Measurements from ENCODE around the gene MAPRE3.

Gene MAPRE3

DNA sequence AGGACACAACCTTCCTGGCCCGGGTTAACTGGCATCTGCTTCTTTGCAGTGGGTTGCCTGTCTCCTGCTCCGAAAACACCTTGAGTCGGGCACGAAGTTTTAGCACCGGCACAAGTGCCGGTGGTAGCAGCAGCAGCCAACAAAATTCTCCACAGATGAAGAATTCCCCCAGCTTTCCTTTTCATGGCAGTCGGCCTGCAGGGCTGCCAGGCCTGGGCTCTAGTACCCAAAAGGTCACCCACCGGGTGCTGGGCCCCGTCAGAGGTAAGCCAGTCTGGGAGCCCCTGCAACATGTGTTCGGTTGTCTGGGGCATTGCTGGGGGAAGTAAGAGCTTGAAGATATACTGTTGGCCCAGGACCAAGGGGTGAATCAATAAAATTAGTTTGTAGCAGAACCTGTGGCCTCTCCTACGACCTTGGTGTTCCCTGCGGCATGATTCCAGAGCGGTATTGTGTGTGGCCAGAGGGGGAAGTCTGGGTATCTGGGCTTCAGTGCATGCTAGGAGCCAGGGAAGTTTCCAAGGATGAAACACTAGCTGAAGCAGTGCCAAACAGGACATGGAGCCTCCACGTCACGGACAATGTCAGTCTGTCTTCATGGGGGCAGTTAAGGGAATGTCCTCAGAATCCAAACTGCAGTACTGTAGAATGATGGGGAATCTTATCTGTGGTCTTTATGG, 88.8 kb downstream of the MAPRE3 start:
- ChIA-PET CTCF (interaction anchor here (1.7 kb wide), 1 partner anchor 22 kb away, joined by 5 read pairs; no protein-coding TSS in a partner anchor), POLR2A (interaction anchor here (0.8 to 2.2 kb wide), 5 partner anchors 8 to 33 kb away, joined by 3 to 17 read pairs (median 6); partner anchors contain the start of genes AGBL5 and OST4)
- DNase-seq (ENCODE audit: extremely low spot score): no peak
- TF ChIP-seq ZNF384 (IDR thresholded peaks at IDR 0.05) (no peak), BHLHE40 (IDR thresholded peaks at IDR 0.05; ENCODE audit: borderline replicate concordance) (no peak), ELF4 (IDR thresholded peaks at IDR 0.05) (no peak)

DNA sequence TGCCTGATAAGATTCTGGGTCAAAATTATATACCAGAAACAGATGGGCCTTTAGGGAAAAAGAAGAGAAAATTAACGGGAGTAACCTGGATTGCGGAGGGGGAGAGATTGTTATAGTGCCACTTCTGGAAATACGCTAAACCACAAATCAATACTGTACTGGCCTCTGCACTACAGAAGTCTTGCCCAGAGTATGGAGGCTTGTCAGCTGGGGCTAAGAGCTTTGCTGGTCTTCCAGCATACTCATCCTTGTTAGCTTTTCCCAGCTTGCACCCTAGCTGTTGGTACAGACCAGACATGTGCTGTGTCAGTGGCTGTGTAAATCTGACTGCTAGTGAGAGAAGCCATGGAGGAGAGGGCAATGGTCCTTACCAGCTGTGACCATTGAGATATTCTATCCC, 89.9 kb downstream of the MAPRE3 start:
- no peak for DNase-seq (ENCODE audit: extremely low spot score)
- TF ChIP-seq, protein P1, sequence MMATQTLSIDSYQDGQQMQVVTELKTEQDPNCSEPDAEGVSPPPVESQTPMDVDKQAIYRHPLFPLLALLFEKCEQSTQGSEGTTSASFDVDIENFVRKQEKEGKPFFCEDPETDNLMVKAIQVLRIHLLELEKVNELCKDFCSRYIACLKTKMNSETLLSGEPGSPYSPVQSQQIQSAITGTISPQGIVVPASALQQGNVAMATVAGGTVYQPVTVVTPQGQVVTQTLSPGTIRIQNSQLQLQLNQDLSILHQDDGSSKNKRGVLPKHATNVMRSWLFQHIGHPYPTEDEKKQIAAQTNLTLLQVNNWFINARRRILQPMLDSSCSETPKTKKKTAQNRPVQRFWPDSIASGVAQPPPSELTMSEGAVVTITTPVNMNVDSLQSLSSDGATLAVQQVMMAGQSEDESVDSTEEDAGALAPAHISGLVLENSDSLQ (IDR thresholded peaks at IDR 0.05): no peak
- TF ChIP-seq L3MBTL2 (conservative IDR thresholded peaks at IDR 0.05) (no peak), ELF4 (IDR thresholded peaks at IDR 0.05) (no peak), ARNT (IDR thresholded peaks at IDR 0.05) (no peak), HDGF (IDR thresholded peaks at IDR 0.05; ENCODE audit: borderline replicate concordance) (no peak), TARDBP (IDR thresholded peaks at IDR 0.05) (no peak), LEF1 (IDR thresholded peaks at IDR 0.05; ENCODE audit: borderline replicate concordance) (no peak)
- CTCF ChIA-PET: no interaction called here
- POLR2A ChIA-PET: interaction anchor here (2.1 to 2.2 kb wide), 2 partner anchors 9 to 11 kb away, joined by 11 to 17 read pairs; partner anchors contain the start of genes AGBL5 and OST4

DNA sequence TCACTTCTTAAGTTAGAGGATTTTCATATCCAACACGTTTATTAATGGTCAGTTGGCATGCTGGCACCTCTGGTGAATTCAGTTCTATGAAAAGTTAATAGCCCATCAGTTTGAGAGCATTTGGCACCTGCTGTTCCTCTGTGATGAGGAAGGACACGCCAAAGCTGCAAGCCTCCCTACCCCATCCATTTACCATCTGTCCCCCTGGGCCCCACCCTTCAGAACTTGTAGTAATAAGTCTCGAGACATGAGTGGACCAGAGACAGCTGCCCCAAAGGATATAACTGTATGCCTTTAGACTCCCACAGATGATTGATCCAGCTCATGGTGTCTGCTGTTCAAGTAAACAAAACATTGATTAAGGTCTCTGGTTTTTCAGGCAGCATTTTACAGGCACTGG, 94.7 kb downstream of the MAPRE3 start:
- POLR2A ChIA-PET: interaction anchor here (1.1 to 7.3 kb wide), 2 partner anchors 13 to 16 kb away, joined by 3 to 47 read pairs; partner anchors contain the start of gene AGBL5
- CTCF ChIA-PET: interaction anchor here (1.4 kb wide), 1 partner anchor 22 kb away, joined by 5 read pairs; the partner anchor contains the start of gene KHK
- no peak for DNase-seq (ENCODE audit: extremely low spot score)
- no peak for TF ChIP-seq FOXA1 (IDR thresholded peaks at IDR 0.05)
- TF ChIP-seq CTBP1 (IDR thresholded peaks at IDR 0.05; ENCODE audit: borderline replicate concordance): no peak
- TF ChIP-seq ARNT (IDR thresholded peaks at IDR 0.05): no peak
- TF ChIP-seq, protein P1 (IDR thresholded peaks at IDR 0.05): no peak
- no peak for TF ChIP-seq FOXM1 (IDR thresholded peaks at IDR 0.05; ENCODE audit: borderline replicate concordance)
- TF ChIP-seq LEF1 (IDR thresholded peaks at IDR 0.05; ENCODE audit: borderline replicate concordance): no peak
- no peak for TF ChIP-seq ELF4 (IDR thresholded peaks at IDR 0.05)
- no peak for TF ChIP-seq TARDBP (IDR thresholded peaks at IDR 0.05)
- no peak for TF ChIP-seq L3MBTL2 (conservative IDR thresholded peaks at IDR 0.05)
- no peak for TF ChIP-seq NFRKB (IDR thresholded peaks at IDR 0.05)
- no peak for TF ChIP-seq SUZ12 (IDR thresholded peaks at IDR 0.05)
- no peak for TF ChIP-seq SP1 (IDR thresholded peaks at IDR 0.05)

DNA sequence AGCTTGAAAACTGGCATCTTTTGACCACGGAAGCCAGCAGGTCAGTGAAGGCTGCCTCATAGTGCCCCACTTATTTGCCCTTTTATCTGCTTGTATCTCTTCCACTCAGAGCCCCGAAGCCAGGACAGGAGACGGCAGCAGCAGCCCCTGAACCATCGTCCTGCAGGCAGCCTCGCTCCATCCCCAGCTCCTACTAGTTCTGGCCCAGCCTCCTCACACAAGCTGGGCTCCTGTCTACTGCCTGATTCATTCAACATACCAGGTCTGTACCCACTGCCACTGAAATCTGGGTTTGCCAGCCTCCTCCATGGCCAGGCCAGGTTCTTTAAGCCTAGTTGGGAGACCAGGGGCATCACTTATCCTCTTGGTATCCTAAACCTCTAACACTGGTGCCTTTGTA, 96.9 kb downstream of the MAPRE3 start:
- CTCF ChIA-PET: interaction anchor here (0.7 kb wide), 1 partner anchor 88 kb away, joined by 6 read pairs; no protein-coding TSS in a partner anchor
- POLR2A ChIA-PET: interaction anchor here (1.7 to 7.3 kb wide), 3 partner anchors 14 to 19 kb away, joined by 3 to 47 read pairs (median 5); partner anchors contain the start of genes AGBL5 and KHK
- DNase-seq (ENCODE audit: extremely low spot score): no peak
- TF ChIP-seq FOXM1 (IDR thresholded peaks at IDR 0.05; ENCODE audit: borderline replicate concordance) (no peak), ELF4 (IDR thresholded peaks at IDR 0.05) (no peak), FOXK2 (IDR thresholded peaks at IDR 0.05) (no peak), HDGF (IDR thresholded peaks at IDR 0.05; ENCODE audit: borderline replicate concordance) (no peak), CTBP1 (IDR thresholded peaks at IDR 0.05; ENCODE audit: borderline replicate concordance) (no peak), ARNT (IDR thresholded peaks at IDR 0.05) (no peak), LEF1 (IDR thresholded peaks at IDR 0.05; ENCODE audit: borderline replicate concordance) (no peak), TARDBP (IDR thresholded peaks at IDR 0.05) (no peak), ZNF384 (IDR thresholded peaks at IDR 0.05) (no peak), SUZ12 (IDR thresholded peaks at IDR 0.05) (no peak), SP1 (IDR thresholded peaks at IDR 0.05) (no peak), L3MBTL2 (conservative IDR thresholded peaks at IDR 0.05) (no peak), NFRKB (IDR thresholded peaks at IDR 0.05) (no peak), BHLHE40 (IDR thresholded peaks at IDR 0.05; ENCODE audit: borderline replicate concordance) (no peak)
- TF ChIP-seq, protein P1 (IDR thresholded peaks at IDR 0.05): no peak

DNA sequence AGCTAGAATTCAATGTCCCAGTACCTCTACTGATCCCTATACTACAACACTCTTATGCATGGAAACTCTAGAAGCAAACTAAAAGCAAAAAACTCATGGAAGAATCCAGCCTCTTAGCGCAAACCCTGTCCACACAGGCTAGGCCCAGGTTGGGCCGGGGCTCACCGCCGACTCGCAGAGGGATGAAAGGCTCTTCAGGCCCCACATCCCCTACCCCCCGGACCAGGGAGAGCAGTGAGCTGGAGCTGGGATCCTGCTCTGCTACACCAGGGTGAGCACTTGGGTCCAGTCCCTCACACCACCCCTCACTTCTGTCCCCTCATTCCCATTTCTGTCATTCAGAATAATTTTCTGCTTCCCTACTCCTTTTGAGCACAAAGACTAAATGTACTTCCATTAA, 99.0 kb downstream of the MAPRE3 start:
- ChIA-PET CTCF (no interaction called here), POLR2A (interaction anchor here (1.0 to 7.3 kb wide), 2 partner anchors 11 to 17 kb away, joined by 3 to 47 read pairs; partner anchors contain the start of gene AGBL5)
- TF ChIP-seq L3MBTL2 (conservative IDR thresholded peaks at IDR 0.05) (no peak), FOXA1 (IDR thresholded peaks at IDR 0.05) (no peak), ELF4 (IDR thresholded peaks at IDR 0.05) (no peak), FOXK2 (IDR thresholded peaks at IDR 0.05) (no peak), ARNT (IDR thresholded peaks at IDR 0.05) (no peak), FOXM1 (IDR thresholded peaks at IDR 0.05; ENCODE audit: borderline replicate concordance) (no peak), ZNF384 (IDR thresholded peaks at IDR 0.05) (no peak), HDGF (IDR thresholded peaks at IDR 0.05; ENCODE audit: borderline replicate concordance) (no peak), LEF1 (IDR thresholded peaks at IDR 0.05; ENCODE audit: borderline replicate concordance) (no peak)
- TF ChIP-seq, protein P1 (IDR thresholded peaks at IDR 0.05): no peak
- DNase-seq (ENCODE audit: extremely low spot score): no peak

Measured in HEK293T (cell line).